BLaER1 (cell line): ENCODE measurements around the gene REV1.

Source experiments
- H3K27ac ChIP-seq: shearing (Covaris generic); formaldehyde crosslinking; 2 replicates; pipeline ENCODE4 v1.8.1; 2022
- H3K27me3 ChIP-seq: shearing (Covaris generic); formaldehyde crosslinking; 2 replicates; pipeline ENCODE4 v1.8.1; 2022
- H3K36me3 ChIP-seq: shearing (Covaris generic); formaldehyde crosslinking; 2 replicates; pipeline ENCODE4 v1.8.1; 2022
- H3K4me1 ChIP-seq: shearing (Covaris generic); formaldehyde crosslinking; 2 replicates; pipeline ENCODE4 v1.8.1; 2022
- H3K4me2 ChIP-seq: shearing (Covaris generic); formaldehyde crosslinking; 2 replicates; pipeline ENCODE4 v1.8.1; 2022
- H3K4me3 ChIP-seq: shearing (Covaris generic); formaldehyde crosslinking; 2 replicates; pipeline ENCODE4 v1.8.1; 2022
- H3K9ac ChIP-seq: shearing (Covaris generic); formaldehyde crosslinking; 2 replicates; pipeline ENCODE4 v1.8.1; 2022
- H3K9me3 ChIP-seq: shearing (Covaris generic); formaldehyde crosslinking; 2 replicates; pipeline ENCODE4 v1.8.1; 2022
- H4K20me1 ChIP-seq: shearing (Covaris generic); formaldehyde crosslinking; 2 replicates; pipeline ENCODE4 v1.8.1; 2022
- Cebpa-rat ChIP-seq: shearing (Covaris generic); IDR thresholded peaks from 2 replicates; pipeline ENCODE4 v1.8.1; 2022

The REV1 gene

GRCh38 chr2:99489761-99490622 lies at the start of gene REV1:
REV1 (minus strand) TSS chr2:99490017; CDS start chr2:99464975, 25,042 bp downstream.
- peak within 1 kb of the TSS; percentile 94 for H3K27ac ChIP-seq

GRCh38 chr2:99537910-99538485 lies 48.2 kb upstream of the REV1 start:
- H3K4me3 ChIP-seq, result no peak overlapping the region
- H3K4me1 ChIP-seq, result no peaks in the 10 kb centered on the region

More at GRCh38 chr2:99489761-99490622, at the start of gene REV1:
- Histone ChIP-seq H3K9ac (peak within 1 kb of the TSS; percentile 92), H3K27me3 (no peaks in the 10 kb centered on the region), H3K4me3 (peak within 1 kb of the TSS; percentile 96), H3K9me3 (no peaks in the 10 kb centered on the region), H3K4me1 (peaks cover 45% of the 10 kb centered on the region), H4K20me1 (peaks cover 45% of the 10 kb centered on the region), H3K36me3 (no peaks in the 10 kb centered on the region), H3K4me2 (peak within 1 kb of the TSS; percentile 85)
- no peak for TF ChIP-seq Cebpa-rat

GRCh38 chr2:99524056-99524455 lies 34.2 kb upstream of the REV1 start:
- no peak overlapping the region for H3K4me3 ChIP-seq
- no peaks in the 10 kb centered on the region for H4K20me1 ChIP-seq
- no peak overlapping the region for H3K4me2 ChIP-seq
- no peaks in the 10 kb centered on the region for H3K9me3 ChIP-seq
- TF ChIP-seq Cebpa-rat, result no peak
- no peaks in the 10 kb centered on the region for H3K27me3 ChIP-seq
- H3K4me1 ChIP-seq, result no peaks in the 10 kb centered on the region
- H3K27ac ChIP-seq, result no peak overlapping the region
- H3K9ac ChIP-seq, result no peak overlapping the region
- no peaks in the 10 kb centered on the region for H3K36me3 ChIP-seq

More at GRCh38 chr2:99537910-99538485, 48.2 kb upstream of the REV1 start:
- Histone ChIP-seq H3K9ac (no peak overlapping the region), H4K20me1 (no peaks in the 10 kb centered on the region), H3K27me3 (no peaks in the 10 kb centered on the region), H3K4me2 (no peak overlapping the region), H3K9me3 (peaks cover 12% of the 10 kb centered on the region; the same call in 1 of the 2 replicates), H3K36me3 (no peaks in the 10 kb centered on the region), H3K27ac (no peak overlapping the region)
- TF ChIP-seq Cebpa-rat, result no peak

- no peaks in the 10 kb centered on the region for H4K20me1 ChIP-seq
- H3K9ac ChIP-seq, result no peak overlapping the region
- no peak for TF ChIP-seq Cebpa-rat
- H3K4me2 ChIP-seq, result no peak overlapping the region
- H3K9me3 ChIP-seq, result no peaks in the 10 kb centered on the region
- no peak overlapping the region for H3K27ac ChIP-seq
- no peaks in the 10 kb centered on the region for H3K4me1 ChIP-seq
- H3K27me3 ChIP-seq, result no peaks in the 10 kb centered on the region
- no peak overlapping the region for H3K4me3 ChIP-seq
- H3K36me3 ChIP-seq, result no peaks in the 10 kb centered on the region
These were observed 32.3 kb upstream of the REV1 start for GRCh38 chr2:99522157-99522556.

GRCh38 chr2:99520813-99521212 lies 31.0 kb upstream of the REV1 start:
- TF ChIP-seq Cebpa-rat, result no peak
- no peak overlapping the region for H3K27ac ChIP-seq
- H4K20me1 ChIP-seq, result no peaks in the 10 kb centered on the region
- no peaks in the 10 kb centered on the region for H3K9me3 ChIP-seq
- H3K4me3 ChIP-seq, result no peak overlapping the region
- no peaks in the 10 kb centered on the region for H3K27me3 ChIP-seq
- no peak overlapping the region for H3K4me2 ChIP-seq
- H3K4me1 ChIP-seq, result no peaks in the 10 kb centered on the region
- no peak overlapping the region for H3K9ac ChIP-seq
- H3K36me3 ChIP-seq, result no peaks in the 10 kb centered on the region

- no peaks in the 10 kb centered on the region for H3K4me1 ChIP-seq
- H3K27ac ChIP-seq, result no peak overlapping the region
- H3K27me3 ChIP-seq, result no peaks in the 10 kb centered on the region
- TF ChIP-seq Cebpa-rat, result no peak
- H3K9ac ChIP-seq, result no peak overlapping the region
- no peaks in the 10 kb centered on the region for H4K20me1 ChIP-seq
- H3K9me3 ChIP-seq, result no peaks in the 10 kb centered on the region
- H3K4me3 ChIP-seq, result no peak overlapping the region
- H3K36me3 ChIP-seq, result no peaks in the 10 kb centered on the region
- H3K4me2 ChIP-seq, result no peak overlapping the region
These were observed 30.4 kb upstream of the REV1 start for GRCh38 chr2:99520195-99520594.

- H3K4me2 ChIP-seq, result no peak overlapping the region
- H4K20me1 ChIP-seq, result no peaks in the 10 kb centered on the region
- H3K9ac ChIP-seq, result no peak overlapping the region
- no peak for TF ChIP-seq Cebpa-rat
- no peaks in the 10 kb centered on the region for H3K9me3 ChIP-seq
- no peaks in the 10 kb centered on the region for H3K27me3 ChIP-seq
- H3K4me3 ChIP-seq, result no peak overlapping the region
- no peaks in the 10 kb centered on the region for H3K36me3 ChIP-seq
- no peaks in the 10 kb centered on the region for H3K4me1 ChIP-seq
- no peak overlapping the region for H3K27ac ChIP-seq
These were observed 24.5 kb upstream of the REV1 start for GRCh38 chr2:99514357-99514756.

- no peak overlapping the region for H3K27ac ChIP-seq
- no peaks in the 10 kb centered on the region for H3K36me3 ChIP-seq
- no peak overlapping the region for H3K9ac ChIP-seq
- H3K4me1 ChIP-seq, result no peaks in the 10 kb centered on the region
- H3K4me2 ChIP-seq, result no peak overlapping the region
- H3K4me3 ChIP-seq, result no peak overlapping the region
- no peaks in the 10 kb centered on the region for H3K27me3 ChIP-seq
- no peaks in the 10 kb centered on the region for H3K9me3 ChIP-seq
- no peaks in the 10 kb centered on the region for H4K20me1 ChIP-seq
- no peak for TF ChIP-seq Cebpa-rat
These were observed 22.4 kb upstream of the REV1 start for GRCh38 chr2:99512181-99512591.

- H3K36me3 ChIP-seq, result no peaks in the 10 kb centered on the region
- TF ChIP-seq Cebpa-rat, result no peak
- H3K9ac ChIP-seq, result no peak overlapping the region
- no peak overlapping the region for H3K27ac ChIP-seq
- no peaks in the 10 kb centered on the region for H4K20me1 ChIP-seq
- H3K4me3 ChIP-seq, result no peak overlapping the region
- no peak overlapping the region for H3K4me2 ChIP-seq
- H3K4me1 ChIP-seq, result no peaks in the 10 kb centered on the region
- H3K27me3 ChIP-seq, result no peaks in the 10 kb centered on the region
- H3K9me3 ChIP-seq, result no peaks in the 10 kb centered on the region
These were observed 19.6 kb upstream of the REV1 start for GRCh38 chr2:99509387-99509786.

- Histone ChIP-seq H3K9ac (no peak overlapping the region), H3K4me1 (no peaks in the 10 kb centered on the region)
- no peak for TF ChIP-seq Cebpa-rat
These were observed 18.4 kb upstream of the REV1 start for GRCh38 chr2:99507937-99508818.

More at GRCh38 chr2:99507937-99508818, 18.4 kb upstream of the REV1 start:
- Histone ChIP-seq H4K20me1 (no peaks in the 10 kb centered on the region), H3K4me2 (no peak overlapping the region), H3K4me3 (no peak overlapping the region), H3K27ac (no peak overlapping the region), H3K9me3 (no peaks in the 10 kb centered on the region), H3K27me3 (no peaks in the 10 kb centered on the region), H3K36me3 (no peaks in the 10 kb centered on the region)
